Activated CD8-positive, alpha-beta memory T cell treated with anti-CD3 and anti-CD28 coated beads for 36 hours (primary cell): ENCODE data around the gene ANO5. TPM values are rescaled to one million over a fixed set of nuclear protein-coding genes. Genes with fewer than 3 reads are reported as not detected.

Source experiments
- CTCF ChIA-PET: fragments of 350-600 bp; sonication (Branson Sonifier 250); formaldehyde crosslinking; loops from one replicate; lab custom pipeline; 2021; ENCODE audit warnings: antibody characterized with exemption; lab: Charles Lee
- POLR2A ChIA-PET: fragments of 350-600 bp; sonication (Branson Sonifier 250); formaldehyde crosslinking; loops from one replicate; lab custom pipeline; 2021; ENCODE audit warnings: antibody characterized with exemption; lab: Charles Lee
- total RNA-seq, 2 experiments: library from RNA; stranded (reverse); gene quantifications; one replicate each; pipeline ENCODE4 v1.2.3, GENCODE V29; 2021

The ANO5 gene
- total RNA-seq, 2 experiments from 2014 or later, result not detected

- ChIA-PET POLR2A (no interaction called here), CTCF (no interaction called here)
Measured at GRCh38 chr11:22302368-22302767, 109.5 kb downstream of the ANO5 start.

DNA sequence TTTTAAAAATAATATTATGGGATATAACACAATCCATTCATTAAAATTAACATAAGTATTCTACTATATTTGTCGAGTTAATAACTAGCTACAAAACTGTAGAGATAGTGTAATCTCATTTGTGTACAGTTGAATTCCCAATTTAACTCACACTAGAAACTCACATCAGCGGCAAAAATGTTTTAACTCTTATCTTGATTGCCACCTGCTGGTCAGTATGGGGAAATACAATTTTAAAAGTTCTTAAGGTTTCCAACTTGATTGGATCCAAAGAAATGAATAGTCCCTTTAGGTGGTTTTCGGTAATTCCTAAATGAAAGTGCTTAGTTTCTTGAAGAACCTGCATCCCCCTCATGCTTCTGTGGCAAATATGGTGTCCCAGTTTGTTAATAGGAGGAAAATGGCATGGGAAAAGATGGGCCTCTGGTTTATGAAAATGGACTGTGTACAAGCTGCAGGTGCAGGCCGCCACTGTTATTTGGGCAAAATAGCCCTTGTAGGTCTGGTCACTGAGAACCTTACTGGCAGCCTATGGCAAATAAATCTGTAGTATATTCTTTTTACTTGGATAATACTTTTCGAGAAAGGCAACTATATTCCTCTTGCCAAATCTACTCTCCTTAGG, 111.6 kb downstream of the ANO5 start:
- ChIA-PET CTCF (no interaction called here), POLR2A (no interaction called here)

DNA sequence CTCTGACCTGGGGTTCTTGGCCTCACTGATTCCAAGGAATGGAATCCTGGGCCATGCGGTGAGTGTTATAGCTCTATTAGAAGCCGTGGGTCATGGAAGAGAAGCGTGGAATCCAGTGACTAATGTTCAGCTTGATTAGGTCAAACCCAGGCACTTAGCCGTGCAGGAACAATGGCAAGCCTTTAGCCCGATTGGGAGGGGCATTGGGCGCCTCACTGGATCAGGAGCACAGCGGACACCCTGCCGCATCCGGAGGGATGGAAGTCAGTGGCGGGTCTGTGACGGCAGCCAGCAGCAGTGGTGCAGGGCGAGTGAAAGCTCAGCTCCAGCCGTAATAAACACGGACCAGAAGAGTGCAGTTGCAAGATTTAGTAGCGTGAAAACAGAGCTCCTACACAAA, 124.8 kb downstream of the ANO5 start:
- CTCF ChIA-PET, result no interaction called here
- POLR2A ChIA-PET, result no interaction called here

DNA sequence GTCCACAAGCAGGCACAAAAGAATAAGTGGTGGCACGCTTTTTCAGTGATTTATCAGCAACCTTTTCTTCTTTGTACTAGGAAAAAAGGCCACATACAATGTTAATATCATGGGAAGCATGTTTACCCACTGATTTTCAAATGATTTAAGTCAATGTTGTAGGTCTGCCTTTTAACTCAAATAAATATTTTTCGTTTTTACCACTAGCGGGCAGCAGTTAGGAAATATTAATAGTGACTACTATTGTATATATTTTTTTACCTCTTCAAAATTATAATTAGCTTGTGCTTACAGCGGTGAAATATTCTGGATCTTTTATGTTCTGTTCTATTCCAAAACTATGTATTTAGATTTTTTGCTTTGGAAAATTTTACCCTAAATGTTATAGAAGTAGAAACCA, 138.9 kb downstream of the ANO5 start:
- ChIA-PET POLR2A (no interaction called here), CTCF (no interaction called here)

Other genes with a start within 250 kb of the ANO5 start
- gene SLC17A6, start 145.3 kb downstream of the ANO5 start, total RNA-seq, result not detected